GM12865 (cell line): ENCODE measurements around the gene SSH3.
A peak's percentile ranks its signal among the peaks of the same experiment; 100 is the strongest.

Experiments used
- DNase-seq: peaks from one replicate; pipeline ENCODE4 v3.0.0; 2010; ENCODE audit warnings: low read depth
- H3K4me3 ChIP-seq: 2 replicates; pipeline ENCODE4 v1.5.1; 2011; ENCODE audit warnings: mild to moderate bottlenecking, low read depth, low read length, control low read depth
- TF ChIP-seq, protein P1 (sequence below): IDR thresholded peaks from 2 replicates; pipeline ENCODE4 v1.5.1; 2011; ENCODE audit warnings: low read length, control low read depth, low read depth, inconsistent platforms; ENCODE audit not compliant: insufficient read depth; ENCODE audit errors: missing control alignments

Gene SSH3

GRCh38 chr11:67269401-67270255 is 33.7 kb upstream of the SSH3 start:
- no peak for DNase-seq
- TF ChIP-seq, protein P1, sequence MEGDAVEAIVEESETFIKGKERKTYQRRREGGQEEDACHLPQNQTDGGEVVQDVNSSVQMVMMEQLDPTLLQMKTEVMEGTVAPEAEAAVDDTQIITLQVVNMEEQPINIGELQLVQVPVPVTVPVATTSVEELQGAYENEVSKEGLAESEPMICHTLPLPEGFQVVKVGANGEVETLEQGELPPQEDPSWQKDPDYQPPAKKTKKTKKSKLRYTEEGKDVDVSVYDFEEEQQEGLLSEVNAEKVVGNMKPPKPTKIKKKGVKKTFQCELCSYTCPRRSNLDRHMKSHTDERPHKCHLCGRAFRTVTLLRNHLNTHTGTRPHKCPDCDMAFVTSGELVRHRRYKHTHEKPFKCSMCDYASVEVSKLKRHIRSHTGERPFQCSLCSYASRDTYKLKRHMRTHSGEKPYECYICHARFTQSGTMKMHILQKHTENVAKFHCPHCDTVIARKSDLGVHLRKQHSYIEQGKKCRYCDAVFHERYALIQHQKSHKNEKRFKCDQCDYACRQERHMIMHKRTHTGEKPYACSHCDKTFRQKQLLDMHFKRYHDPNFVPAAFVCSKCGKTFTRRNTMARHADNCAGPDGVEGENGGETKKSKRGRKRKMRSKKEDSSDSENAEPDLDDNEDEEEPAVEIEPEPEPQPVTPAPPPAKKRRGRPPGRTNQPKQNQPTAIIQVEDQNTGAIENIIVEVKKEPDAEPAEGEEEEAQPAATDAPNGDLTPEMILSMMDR, result no peak
- peak overlapping the region; percentile 88 for H3K4me3 ChIP-seq

GRCh38 chr11:67270256-67271204 is 32.8 kb upstream of the SSH3 start:
- peak overlapping the region; percentile 88 for H3K4me3 ChIP-seq
- TF ChIP-seq, protein P1, result no peak
- no peak for DNase-seq

DNA sequence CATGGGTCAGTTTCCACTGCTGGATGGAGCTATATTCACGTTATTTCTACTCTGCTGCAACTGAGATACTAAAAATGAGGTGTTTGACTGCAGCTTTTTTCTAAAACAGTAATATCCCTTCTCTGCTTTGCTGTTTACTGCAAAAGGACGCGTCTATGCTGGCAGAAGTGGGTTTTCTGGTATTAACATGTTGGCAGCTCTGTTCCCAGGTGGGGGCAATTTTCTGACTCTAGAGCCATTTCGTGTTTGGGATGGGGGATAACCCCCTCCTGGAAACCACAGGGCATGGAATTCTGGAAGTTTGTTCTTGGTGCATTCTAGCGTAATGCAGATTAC is 32.2 kb upstream of the SSH3 start:
- TF ChIP-seq, protein P1, result no peak

GRCh38 chr11:67271541-67272284 is 31.6 kb upstream of the SSH3 start:
- DNase-seq, result peak; percentile 69
- TF ChIP-seq, protein P1, result no peak
- peak overlapping the region; percentile 88 for H3K4me3 ChIP-seq

More for the DNA sequence above, 32.2 kb upstream of the SSH3 start:
- H3K4me3 ChIP-seq, result peak overlapping the region; percentile 88
- no peak for DNase-seq

- DNase-seq, result peak; percentile 65
- peak overlapping the region; percentile 88 for H3K4me3 ChIP-seq
- TF ChIP-seq, protein P1, result no peak
These were observed 30.7 kb upstream of the SSH3 start for GRCh38 chr11:67272327-67273259.
